Hematopoietic multipotent progenitor cell treated with erythropoietin and hydrocortisone succinate and interleukin-3 and kit ligand, for 15 days (in vitro differentiated cells): ENCODE data around the gene CSDE1.

Source experiments
- DNase-seq: peaks from one replicate; pipeline ENCODE4 v3.0.0-alpha.2; 2015; ENCODE audit warnings: low spot score

The CSDE1 gene

DNA sequence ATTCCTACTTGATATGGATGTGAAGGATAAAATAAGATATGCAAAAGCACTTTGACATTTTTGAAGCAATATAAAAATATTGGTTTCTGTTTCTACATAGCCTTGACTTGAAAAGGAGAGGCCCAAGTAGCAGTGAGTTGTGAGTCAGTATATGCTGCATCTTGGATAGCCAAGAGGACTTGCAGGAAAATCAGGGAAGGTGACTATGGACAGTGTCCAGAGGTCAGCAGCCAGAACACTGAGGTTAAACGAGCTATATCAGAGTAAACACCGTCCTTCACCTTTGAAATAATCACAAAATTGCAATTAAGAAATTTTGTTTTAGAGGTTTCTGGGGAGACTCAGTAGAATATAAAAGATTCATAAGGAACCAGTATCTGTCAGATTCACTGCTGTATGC, 55.9 kb downstream of the CSDE1 start:
- no peak for DNase-seq

DNA sequence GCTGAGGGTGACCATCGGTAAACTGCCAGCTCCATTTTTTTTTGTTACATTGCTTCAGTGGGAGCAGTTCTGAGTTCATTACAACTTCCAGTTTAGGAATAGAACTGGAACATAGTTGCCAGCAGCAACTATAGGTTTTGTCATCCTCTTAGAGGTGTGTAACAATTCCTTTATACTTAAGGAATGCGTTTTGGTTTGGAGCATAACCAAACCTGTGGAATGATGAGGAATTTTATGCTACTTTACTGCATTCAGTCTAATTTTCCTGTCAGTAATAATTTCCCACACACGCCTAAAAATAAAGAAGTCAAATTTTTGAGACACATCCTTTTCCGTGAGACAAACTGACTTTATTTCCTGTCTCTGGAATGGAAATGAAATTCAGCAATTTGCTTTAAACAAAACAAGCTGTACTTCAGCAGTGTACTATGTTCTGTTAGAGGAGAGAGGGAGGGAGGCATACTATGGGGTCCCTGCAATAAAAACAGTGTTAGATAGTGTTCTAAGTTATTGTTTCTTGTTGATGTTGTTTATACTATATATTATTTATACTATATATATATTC, 57.7 kb downstream of the CSDE1 start:
- DNase-seq = no peak

DNA sequence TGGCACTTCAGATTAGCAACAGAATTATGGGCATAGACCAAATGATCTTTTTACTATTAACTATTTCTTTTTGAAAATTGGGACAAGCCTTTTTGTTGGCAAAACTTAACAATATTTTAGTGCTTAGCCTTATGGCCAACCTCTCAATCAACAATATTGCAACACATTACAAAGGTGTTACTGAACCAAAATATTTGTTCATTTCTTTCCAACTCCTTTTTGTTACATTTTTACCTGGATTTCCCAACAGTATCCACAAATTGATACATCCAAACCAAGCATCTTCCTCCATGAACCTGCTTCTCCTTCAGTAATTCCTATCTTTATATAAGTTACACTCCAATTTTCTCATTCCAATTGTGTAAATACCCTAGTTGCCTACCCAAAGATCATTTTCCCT, 61.0 kb downstream of the CSDE1 start:
- DNase-seq = no peak

DNA sequence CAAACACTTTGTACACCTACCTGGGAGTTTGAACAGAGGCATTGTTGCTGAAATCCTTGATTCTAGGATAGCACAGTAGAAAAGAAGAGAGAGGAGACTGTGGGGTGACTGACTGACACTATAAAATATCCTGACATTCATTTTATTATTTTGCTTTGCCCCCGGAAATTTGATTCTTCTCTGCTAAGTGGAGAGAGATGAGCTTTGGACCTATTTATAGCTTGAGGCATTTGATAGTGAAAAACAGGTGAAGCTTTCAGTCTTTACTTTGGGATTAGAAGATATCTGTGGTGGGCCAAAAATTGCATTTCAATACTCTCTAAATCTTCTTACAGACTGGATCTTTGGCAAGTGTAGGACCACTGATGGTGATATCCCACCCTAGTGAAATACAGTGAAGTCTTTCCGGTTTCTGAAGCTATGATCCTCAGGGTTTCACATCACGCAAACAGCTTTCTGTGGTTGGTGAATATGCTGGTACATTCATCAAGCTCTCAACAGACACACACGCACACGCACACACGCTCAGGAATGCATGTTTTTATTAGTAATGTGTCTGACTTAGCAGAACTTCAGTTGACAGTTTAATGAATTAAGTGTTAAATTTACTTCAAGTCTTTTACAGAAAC, 62.2 kb downstream of the CSDE1 start, which contains the start of gene AMPD1:
Gene AMPD1, minus strand, starts transcription at position 117 of the 629 bp plus-strand sequence. Its CDS starts 75 bp downstream, at position 42.
- DNase-seq = no peak

DNA sequence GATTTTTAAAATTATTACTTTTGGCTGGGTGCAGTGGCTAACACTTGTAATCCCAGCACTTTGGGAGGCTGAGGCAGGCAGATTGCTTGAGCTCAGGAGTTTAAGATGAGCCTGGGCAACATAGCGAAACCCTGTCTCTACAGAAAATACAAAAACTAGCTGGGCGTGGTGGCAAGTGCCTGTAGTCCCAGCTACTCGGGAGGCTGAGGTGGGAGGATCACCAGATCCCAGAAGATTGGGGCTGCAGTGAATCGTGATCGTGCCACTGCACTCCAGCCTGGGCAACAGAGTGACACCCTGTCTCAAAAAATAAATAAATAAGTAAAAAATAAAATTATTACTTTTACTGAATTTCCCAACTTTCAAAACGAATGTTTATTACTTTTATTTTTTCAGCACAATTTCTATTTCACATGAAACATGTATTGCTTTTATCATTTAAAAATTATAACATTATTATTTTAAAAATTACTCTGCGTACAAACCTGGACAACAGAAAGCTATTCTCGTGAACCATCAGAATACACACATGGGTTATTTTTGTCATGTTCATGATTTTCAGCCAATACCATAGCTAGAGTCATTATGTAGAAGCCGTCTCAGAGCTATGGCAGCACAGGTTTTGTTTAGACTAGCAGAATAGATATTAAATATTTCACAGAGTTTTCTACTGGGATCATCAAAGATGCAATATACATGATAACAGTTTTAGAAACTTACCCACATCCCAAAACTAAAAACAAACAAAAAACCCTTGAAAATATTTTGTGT, 63.1 kb downstream of the CSDE1 start:
- no peak for DNase-seq

DNA sequence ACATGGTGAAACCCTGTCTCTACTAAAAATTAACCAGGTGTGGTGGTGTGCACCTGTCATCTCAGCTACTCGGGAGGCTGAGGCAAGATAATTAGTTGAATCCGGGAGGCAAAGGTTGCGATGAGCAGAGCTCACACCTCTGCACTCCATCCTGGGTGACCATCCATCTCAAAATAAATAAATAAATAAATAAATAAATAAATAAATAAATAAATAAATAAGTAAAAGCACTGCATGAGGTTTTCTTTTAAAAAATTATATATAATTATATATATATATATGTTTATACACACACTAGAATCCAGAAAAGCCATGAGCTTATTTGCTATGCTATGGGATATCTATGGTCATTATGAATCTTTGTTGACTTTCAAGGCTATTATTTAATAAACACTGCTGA, 64.8 kb downstream of the CSDE1 start:
- DNase-seq = no peak

DNA sequence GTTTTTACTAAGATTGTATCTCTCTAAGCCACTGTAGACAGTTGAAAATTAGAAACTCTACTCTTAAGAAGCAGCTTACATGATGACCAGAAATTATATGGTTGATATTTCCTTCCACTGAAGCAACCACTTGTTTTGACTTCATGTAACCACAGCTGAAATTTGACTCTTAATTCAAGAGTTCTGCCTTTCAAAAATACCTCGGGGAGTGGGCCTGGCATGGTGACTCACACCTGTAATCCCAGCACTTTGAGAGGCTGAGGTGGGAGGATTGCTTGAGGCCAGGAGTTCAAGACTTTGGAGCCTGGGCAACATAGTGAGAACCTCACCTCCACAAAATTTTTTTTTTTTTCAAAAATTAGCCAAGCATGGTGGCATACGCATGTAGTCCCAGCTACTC, 66.7 kb downstream of the CSDE1 start:
- no peak for DNase-seq

DNA sequence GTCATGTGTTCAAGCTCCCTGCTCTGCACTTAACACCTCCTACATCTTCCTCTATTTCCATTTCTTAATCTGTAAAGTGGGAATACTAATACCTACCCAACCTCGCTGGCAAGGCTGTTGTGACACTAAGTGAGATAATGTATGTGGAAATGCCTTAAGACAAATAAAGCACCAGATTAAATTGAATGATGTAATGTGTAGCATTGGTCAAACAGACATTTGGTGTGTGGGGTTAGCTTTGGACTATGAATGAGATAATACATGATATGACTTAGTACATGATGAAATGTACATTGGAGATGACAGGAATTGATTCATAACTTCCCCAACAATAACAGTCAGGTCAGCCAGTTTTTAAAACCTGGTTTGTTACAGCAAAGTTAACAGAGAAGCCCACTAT, 67.6 kb downstream of the CSDE1 start:
- DNase-seq = no peak

DNA sequence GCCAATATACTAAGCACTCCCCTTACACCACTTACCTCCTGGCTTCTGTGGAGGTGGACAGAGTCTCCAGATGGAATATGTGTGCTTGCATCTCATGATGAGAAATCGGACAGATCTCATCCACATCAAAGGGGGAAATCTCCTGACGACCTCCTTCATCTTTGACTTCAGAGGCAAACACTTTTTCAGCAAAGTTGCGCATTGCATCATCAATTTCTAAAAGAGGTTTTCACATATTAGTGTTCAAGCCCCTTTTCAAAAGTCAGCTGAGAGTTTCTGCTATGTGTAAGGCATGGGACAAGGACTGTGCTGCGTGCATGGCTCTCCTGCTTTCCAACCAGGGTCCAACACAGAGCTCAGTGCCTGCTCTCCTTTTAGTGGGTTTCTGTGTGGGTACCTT, 69.3 kb downstream of the CSDE1 start:
- DNase-seq = no peak

DNA sequence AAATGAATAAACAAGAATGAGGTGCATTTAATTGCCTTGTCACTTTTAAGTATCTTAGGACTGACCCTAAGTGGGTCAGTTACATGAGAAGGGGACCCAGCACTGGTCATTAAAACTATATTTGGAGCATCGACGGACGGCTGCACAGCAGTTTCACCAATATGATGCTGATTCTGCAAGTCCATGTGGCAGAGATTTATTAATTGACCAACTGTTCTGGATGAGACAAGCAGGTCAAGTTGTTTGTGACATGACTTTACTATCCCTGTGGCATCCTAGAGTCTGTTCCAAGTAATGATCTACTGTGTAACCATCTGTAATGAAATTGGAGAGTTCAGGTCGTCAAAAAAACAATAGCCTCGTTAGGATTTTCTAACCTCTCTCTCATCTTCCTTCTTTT, 71.9 kb downstream of the CSDE1 start:
- no peak for DNase-seq

DNA sequence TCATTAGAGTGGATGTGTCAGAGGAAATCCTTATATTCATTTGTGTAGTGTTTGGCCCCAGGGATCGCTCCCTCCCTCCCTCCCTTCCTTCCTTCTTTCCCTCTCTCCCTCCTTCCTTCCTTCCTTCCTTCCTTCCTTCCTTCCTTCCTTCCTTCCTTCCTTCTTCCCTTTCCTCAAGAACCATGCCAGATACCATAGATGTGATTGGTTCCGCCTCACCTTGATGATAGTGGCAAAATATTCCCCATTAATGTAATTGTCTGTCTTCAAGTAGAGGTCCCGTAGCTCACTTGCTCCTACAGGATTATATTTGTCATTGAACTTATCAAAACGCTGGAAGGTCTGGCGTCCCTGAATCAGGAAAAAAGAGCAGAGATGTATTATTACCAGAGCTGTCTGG, 80.1 kb downstream of the CSDE1 start:
- DNase-seq = no peak

DNA sequence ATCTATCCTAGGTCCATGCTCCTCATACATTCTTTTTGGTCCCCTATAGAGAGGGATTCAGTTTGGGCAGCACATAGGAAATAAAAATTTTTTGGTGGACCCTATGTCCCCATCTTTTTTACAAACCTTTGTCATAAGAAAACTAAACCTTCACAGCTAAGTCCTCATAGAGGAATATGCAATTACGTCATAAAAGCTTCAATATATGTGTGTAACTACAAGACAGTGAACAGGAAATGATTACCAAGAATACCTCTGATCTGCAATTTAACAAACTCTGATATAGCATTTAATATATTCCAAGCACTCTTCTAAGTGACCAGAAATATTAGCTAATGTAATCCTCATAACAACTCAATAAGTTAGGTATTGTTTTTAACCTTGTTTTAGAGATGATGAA, 81.7 kb downstream of the CSDE1 start:
- no peak for DNase-seq

DNA sequence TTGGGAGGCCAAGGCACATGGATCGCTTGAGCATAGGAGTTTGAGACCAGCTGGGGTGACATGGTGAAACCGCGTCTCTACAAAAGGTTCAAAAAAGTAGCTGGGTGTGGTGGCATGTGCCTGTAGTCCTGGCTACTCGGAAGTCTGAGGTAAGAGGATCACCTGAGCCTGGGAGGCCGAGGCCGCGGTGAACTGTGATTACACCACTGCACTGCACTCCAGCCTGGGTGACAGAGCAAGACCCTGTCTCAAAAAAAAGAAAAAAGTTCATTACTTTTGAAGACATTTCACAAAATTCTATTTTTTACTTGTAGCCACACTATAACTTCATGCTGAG, 85.9 kb downstream of the CSDE1 start:
- DNase-seq = no peak

DNA sequence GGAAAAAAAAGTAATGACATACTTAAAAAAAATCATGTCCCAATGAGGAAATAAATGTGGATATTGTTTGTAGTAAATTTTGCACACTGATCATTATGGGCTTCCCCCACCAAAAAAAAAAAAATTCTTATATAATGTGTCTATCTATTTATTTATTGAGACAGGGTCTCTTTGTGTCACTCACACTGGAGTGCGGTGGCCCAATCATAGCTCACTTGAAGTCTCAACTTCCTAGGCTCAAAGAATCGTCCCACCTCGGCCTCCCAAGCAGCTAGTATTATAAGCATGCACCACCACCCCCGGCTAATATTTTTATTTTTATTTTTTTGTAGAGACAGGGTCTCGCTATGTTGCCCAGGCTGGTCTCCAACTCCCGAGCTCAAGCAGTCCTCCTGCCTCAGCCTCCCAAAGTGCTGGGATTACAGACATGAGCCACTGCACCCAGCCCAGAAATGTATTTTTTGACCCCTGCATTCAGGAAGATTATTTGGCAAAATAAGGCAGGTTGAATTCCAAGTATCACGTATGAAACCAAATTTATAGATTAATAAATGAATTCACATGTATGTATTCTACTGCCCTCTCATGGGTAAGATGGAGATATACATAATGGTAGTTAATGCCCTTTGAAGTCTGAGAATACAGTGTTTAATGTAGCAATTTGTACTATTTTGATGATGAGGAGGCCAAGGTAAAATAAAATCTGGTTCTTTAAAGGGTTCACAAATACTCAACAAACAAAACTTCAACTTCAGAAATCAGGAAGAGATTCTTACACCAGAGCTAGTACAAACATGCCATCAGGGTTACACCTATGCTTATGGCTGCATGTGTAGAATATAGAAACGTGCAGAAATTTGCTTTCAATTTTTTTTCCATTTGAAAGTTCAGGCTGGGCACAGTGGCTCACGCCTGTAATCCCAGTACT, 86.5 kb downstream of the CSDE1 start:
- DNase-seq = peak; percentile 10

DNA sequence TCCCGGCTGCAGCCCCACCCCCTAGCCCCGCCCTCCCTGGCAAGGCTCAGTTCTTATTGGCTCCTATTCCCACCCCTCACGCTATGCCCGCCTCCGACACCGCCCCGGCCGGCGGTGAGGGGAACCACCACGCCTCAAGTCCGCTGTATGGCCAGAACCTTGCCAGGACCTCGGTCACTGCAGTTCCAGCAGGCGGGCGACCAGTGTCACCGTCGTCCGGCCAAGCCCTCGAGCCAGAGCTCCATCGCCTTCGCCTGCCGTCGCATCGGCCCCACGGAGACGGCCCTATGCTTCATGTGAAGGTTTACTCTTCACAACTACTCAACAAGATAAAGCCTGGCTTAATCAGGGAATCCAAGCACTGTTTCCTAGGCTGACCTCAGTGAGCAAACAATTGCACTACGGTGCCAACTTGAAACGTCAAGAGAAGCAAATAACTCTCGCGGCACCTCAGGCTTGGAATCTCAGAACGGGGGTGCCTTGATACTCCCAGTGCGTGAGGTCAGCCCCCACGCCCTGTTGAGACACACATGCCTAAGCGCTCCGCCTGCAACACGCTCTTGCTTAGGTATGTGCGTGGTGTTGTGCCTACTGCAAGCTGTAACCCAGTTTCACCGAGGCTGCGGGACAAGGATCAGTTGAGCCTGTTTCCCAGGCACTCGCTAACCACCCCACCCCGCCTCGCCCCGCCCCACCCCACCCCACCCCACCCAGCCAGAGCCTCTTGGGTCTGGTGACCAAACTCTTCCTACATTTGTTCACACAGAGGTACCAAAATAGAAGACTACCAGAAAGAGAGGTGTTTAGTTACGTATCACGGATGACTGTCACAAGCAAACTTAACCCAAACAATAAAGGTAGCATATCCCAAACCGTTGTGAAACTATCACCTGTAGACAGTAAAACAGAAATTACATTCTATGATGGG, 87.4 kb downstream of the CSDE1 start:
- peak; percentile 81 for DNase-seq

DNA sequence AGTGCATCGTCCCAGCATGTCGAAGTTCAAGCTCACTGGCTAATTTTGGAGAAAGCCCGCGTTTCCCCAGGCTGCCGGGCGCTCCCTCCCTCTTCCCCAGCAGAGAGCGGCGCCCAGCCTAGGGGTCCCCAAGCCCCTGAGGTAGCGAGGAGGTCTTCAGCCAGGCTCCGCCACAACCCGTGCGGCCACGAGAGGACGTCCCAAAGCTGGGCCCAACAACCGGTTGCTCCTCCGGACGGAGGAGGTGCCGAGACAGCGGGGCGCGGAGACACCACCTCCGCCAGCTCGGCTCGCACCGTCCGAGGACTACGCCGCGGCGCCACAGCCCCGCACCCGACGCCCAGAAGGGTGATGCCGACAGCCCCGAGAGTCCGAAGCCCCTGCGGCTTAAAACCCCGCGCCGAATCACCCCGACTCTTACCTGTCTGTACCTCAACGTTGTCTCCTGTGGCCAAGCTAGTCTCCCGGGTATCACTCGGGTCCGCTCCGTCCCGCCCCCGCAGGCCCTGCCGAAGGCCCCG, 88.2 kb downstream of the CSDE1 start, which contains the start of gene DENND2C:
Gene DENND2C, minus strand, starts transcription at position 488 of the 521 bp plus-strand sequence. CDS start 44,065 bp downstream, outside the sequence.
- DNase-seq = no peak

DNA sequence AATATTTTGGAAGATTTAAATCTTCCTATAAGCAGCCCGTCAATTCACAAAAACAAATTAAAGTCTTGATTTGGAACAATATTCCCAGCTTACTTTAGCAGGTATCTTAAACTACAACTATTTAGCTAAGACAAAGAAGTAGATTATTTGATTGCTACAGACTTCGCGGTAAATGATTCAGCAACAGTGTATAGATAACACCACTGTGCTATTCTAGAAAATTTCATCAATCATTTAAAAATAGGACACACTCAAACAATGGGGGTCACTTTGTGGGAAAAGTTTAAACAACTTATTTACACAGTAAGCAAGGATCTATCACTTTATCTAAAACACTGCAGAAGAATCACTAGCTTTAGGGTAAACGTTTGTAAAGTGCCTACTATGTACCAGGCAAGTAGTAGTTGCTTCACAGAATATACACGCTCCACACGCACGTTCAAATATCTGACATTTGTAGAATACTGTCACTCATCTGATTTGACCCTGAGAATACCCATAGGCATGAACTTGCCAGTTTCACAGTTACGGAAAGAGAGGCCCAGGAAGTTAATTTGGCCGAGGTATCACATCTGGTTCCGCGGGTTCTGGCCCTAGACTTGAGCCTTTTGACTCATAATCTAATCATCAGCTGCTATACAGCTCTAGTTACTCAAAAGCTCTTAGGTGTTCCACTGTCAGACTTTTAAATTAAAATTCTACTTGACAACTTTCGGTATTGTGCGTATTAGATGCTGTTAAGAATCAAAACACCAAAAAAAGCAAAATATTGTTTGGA, 88.8 kb downstream of the CSDE1 start:
- DNase-seq = no peak

DNA sequence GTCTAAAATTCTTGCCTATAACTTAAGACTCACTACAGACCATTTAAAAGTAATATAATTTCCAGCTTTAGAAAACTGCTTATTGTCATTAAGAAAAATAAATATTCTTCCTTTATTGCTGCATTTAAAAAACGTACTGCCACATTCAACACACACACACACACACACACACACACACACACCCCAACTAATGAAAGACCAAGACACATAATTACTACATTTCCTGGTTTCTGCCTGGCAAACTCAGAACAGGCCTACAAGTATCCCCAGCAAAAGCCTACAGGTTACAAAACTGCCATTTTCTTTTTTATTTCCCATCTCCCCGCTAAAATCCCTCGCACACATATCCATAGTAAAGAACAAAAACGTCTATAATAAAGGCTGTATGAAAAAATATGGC, 89.4 kb downstream of the CSDE1 start:
- no peak for DNase-seq

DNA sequence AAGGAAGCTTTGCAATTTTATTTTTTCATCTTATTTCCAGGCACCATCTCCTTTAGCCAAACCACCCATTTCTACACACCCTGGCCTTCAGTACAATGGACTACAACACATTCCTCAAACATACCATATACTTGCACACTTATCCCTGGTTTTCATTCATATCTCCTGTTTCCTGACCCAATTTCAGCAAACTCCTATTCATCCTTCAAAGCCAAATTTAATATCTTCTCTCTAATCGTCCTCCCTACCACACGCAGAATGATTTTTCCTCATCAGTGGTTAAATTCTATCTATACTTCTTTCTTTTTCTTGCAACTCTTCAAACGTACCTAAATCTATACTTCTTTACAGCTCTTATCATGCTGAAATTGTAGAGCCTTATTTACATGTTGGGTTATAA, 90.8 kb downstream of the CSDE1 start:
- no peak for DNase-seq
